HG02759 (cell line): ENCODE measurements around the gene TM2D1.

Source experiments
- ATAC-seq: cut with Tn5 transposase; IDR thresholded peaks from one replicate; pipeline ENCODE4 v1.9.1; 2021; ENCODE audit warnings: mild to moderate bottlenecking, moderate library complexity; ENCODE audit not compliant: unreplicated experiment

TM2D1 gene

DNA sequence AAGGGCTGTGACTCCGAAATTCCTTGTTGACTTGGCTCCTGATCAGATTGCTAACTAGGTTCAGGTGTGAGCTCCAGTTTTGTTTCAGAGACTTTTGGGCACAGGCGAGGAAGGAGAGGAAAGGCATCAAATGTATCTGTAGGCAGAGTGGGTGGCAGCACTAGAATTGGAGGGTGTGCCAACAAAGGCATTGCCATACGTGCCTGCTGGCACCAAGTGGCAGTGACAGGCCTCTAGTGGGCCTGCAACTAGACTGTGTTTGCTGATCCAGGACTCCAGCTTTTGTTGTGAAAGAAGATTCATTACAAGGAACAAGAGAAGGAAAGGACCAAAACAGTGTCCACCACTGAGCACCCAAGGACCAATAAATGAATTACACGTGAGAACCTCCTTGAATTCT is 79.5 kb downstream of the TM2D1 start:
- no peak for ATAC-seq

DNA sequence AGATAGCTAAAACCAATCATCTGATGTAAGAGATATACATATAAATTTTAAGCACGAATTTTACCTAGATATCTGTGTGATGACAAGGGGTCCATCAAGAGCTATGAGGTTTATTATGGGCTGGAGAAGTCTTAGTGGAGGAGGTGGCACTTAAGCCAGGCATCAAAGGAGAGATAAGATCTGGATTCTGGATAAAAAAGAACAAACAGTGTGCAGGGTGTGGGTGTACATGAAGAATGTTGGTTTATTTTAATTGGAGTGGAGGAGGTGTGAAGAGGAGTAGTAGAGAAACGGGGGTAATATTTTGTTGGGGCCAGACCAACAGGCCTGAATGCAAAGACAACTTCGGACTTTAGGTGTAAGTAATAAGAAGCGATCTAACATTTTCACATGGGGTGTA is 80.6 kb downstream of the TM2D1 start:
- ATAC-seq = no peak

DNA sequence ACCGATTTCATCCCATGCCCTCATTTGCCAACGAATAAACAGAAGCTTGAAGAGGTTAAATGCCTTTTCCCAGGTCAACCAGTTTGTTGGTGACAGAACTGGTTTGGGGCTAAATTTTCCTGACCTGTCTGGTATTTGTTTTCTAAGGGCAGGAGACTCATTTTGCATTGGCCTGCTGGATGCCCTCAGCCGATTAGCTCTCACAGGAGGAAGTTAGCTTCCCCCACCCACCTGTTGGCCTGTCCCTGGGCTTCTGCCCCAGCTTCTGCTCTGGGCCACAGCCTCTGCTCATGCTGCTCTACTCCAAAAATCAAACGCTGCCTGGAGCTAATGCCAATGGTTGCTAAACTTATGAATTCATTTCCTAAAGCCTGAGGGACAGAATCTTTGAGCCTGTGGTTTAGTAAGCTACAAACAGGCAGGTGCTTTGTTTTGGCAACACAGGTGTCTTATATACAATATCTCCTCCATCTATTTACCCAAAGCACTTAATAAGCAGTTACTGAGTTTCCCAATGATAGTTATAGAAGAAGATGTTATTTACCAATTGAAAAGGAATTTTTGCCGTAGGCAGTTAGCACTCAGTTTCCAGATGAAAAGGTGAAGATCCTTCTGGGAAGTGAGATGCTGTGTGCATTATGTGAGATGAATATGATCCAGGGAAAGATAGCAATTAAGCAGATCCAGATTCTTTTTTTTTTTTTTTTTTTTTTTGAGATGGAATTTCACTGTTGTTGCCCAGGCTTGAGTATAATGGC is 82.3 kb downstream of the TM2D1 start:
- ATAC-seq = no peak

DNA sequence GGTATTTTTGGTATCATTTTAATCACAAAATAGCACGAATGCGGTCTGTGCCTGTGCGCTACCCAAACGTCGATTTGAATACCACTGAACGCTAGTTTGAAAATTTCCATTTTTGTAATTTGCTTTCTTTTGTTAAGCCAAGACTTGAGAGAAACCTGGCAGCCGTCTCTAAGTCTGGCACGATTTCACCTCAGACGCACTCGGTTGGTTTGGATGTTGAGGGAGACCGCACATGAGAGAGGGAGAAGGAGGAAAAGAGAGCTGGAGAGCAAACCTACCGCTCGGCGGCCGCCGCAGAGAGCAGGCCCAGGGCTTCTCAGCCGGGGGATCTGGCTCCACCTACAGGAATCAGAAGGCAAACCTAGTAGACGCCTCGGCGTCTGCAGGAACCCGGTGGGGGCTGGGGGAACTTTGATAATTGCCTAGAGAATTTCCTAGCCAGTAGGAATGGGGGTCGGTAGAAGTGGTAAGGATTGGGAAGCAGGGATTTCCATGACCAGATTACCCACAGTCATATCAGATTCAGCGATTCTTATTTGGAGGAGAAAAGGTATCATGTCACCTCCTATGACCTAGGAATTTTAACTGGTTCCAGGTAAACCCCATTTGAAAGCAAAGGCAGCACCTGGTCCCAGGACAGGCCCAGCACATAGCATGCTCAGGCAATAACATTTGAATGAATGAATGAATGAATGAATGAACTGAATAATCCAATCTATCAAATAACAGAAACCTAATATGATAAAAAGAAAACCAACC is 83.2 kb downstream of the TM2D1 start:
- peak; percentile 97 for ATAC-seq

DNA sequence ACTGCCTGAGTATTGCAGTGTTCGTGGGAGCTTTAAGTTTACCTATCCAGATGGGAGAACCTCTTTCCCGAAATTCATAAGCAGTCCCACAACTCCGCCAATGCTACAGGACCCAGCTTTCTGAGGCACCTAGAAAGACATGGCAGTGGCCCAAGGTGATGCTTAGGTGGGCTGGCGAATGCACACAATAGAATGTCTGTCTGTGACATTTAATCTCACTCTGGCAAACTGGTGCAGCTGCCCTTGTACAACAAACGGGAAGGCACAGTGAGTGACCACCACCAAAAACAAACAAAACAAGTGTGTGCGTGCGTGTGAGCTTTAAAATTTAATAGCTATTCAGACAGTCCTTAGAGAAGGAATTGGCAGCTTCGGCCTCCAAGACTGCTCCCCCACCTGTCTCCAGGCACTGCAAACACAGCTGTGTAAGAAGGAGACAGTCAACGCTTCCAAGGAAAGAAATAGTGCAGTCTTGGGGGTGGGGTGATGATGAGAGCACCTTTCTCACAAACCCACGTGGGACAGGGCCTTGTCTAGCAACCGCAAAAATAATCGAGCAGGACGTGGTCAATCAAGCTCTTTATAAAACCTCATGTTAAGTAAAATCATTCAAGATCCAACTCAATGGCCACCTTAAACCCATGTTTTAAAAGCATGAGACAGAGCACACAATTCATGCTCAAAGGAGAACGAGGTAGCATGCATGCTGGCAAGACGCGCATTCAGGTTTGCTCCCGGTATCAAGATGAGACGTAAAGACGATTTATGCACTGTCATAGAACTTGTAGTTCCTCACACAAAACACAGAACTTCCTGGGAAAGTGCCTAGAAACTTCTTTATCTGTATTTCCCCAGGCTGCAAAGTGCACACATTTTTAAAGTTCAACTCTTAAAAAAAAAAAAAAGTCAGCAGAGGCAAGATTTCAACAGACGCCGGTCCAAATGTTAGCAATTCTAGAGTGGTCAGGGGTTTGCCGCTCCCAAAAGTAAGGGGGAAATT is 84.1 kb downstream of the TM2D1 start:
- ATAC-seq = no peak

DNA sequence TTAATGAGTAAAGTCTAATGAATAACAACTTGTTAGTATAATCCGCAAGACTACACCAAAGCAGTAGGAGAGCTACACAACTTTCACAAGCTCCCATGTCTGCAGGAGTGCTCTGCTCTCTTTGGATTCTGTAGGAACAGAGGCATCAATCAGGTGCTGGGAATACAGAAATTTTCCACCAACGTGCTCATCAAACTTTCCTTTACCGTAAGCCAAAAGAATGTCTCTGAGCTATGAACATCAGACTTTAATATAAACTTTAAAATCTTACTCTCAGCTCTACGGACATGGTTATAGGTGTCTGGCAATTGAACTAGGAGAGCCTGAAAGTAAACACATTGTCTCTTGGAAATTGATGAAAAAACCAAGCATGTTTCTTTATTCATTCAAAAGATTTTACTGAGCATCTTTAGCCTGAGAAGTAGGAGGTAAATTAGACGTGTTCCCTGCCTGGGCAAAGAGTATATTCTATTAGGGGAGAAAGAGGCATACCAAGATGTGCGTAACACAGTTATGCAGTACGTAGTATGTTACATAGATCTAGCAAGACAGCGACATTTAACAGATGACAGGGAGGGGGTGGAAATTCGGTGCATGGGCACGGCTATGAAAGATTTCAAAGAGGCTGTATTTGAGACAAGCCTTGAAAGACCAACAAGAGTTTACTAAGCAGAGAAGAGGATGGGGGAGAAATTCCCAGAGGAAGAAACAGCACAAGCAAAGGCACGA is 85.2 kb downstream of the TM2D1 start:
- no peak for ATAC-seq

DNA sequence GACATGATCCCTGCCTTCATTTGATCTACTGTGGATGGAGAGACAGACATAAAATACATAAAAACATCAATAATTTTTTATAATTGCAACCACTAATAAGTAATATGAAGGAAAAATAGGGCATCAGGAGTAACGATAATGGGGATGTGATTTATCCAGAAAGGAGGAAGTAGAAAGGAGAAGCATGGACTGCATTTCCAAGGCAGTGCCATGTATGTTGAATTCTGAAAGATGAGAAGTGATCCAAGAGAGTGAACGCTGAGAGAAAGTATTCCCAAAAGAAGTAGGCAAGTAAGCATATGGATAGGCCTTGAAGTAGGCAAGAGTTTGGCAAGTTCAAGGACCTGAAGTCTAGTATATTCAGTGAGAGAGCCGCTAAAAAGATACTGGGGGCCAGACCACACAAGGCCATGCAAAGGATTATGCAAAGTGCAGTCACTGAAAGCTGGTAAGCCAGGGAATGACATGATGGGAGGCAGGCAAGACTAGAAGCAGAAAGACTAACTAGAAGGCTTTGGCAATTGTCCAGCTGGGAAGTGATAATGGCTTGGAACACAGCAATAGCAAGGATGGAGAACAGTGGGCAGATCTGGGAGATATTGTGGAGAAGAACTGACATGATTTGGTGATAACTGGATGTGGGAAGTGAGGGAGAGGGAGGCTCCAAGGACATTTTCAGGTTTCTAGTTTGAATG is 85.9 kb downstream of the TM2D1 start:
- ATAC-seq = no peak

DNA sequence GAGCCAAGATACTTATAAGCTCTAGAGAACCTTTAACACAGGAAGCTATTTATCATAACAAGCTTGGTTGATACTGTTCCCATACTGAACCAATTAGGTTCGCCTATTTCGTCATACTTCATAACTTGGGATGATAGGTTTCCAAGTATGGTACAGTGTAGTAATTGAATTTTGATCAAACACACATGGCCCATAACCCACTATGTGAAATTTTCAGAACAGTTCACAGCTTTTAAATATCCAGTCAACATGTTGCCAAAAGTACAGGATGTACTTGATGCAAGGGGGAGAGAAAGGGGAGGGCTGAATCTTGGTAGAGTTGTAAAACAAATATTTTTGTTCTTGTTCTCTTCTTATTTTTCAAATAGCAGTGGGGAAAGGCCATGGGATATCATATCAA is 86.6 kb downstream of the TM2D1 start:
- ATAC-seq = no peak

DNA sequence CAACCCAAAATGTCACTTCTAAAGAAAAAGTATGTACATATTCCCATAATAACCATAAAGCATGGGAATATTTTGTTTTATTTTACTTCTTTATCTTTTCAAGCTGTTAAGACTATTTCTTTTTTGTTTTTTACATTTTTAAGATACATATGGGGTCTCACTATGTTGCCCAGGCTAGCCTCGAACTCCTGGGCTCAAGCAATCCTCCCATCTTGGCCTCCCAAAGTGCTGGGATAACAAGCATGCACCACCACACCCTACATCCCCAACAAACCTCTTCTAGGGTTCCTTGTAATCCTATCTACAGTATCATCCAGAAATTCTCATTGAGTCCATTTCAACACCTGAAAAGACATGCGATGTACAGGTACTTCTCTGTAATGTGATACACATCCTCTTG is 87.5 kb downstream of the TM2D1 start:
- no peak for ATAC-seq

DNA sequence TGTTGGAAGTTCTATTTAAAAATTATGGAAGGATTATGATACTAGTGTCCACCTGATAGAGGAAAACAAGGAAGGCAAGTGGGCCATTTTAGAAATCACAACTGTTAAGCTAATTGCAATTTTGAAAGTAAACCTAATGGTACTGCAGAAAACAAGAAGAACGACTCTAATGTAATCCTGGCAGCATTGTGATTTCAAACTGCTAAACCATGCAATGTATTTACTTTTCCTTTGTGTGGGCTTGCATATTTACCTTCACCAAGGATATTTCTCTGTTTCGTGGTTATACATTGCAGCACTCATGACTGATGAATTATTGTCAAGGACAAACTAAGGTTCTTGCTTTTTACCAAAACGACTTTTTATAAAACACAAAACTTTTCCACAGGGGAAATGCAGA is 88.1 kb downstream of the TM2D1 start:
- ATAC-seq = no peak

DNA sequence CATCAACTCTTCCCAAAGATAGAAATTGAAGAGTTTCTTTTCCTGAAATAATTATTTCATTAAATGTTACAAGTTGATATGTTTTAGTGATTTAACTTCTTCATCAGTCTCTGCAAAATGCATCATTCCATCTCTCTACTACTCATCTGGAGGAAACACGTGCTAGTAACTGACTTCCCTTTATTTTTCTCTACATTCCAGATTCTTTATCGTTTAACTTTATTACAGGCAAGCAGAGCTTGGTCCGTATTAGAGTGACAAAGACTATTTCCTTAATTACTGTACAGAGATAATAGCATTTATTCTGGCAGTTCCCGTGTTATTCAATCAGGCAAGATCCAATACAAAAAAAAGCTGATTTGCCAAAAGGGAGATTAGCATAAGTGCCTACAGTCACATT is 88.6 kb downstream of the TM2D1 start:
- no peak for ATAC-seq

DNA sequence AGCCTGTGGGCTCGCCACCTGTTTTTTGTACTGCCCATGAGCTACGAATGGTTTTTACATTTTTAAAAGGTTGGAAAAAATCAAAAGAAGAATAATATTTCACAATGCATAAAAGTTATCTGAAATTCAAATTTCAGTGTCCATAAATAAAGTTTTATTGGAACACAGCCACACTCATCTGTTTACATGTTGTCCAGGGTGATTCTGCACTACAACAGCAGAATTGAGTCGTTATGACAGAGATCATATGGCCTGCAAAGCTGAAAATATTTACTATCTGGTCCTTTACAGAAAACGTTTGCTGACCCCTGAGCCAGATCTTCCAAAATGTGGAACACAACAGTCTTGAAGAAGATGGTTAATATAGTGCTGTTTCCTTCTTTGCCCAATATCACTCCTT is 89.4 kb downstream of the TM2D1 start:
- ATAC-seq = no peak

DNA sequence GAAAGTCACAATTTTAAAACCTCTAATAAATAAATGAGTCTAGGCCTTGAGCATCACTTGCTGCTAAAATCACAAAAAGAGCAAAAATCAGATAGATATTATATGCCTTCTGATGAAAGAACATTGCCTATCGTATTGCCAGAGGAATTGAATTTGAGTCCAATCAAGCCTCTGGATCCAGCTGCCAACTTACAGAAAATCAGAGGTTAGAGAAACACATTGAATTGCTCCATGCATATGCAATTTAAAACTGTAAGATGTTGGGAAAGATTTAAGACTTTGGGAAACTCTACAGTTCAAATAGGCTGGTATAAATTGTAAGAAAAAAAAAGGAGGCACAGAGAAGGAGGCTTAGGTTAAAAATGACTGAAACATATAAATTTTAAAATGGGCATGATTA is 93.5 kb downstream of the TM2D1 start:
- ATAC-seq = no peak
